Fibroblast of skin of back (primary cell): ENCODE results near the gene DPP4.

ENCODE experiments used
- DNase-seq: peaks from one replicate; pipeline ENCODE4 v3.0.0-alpha.2; 2013

DPP4 gene

DNA sequence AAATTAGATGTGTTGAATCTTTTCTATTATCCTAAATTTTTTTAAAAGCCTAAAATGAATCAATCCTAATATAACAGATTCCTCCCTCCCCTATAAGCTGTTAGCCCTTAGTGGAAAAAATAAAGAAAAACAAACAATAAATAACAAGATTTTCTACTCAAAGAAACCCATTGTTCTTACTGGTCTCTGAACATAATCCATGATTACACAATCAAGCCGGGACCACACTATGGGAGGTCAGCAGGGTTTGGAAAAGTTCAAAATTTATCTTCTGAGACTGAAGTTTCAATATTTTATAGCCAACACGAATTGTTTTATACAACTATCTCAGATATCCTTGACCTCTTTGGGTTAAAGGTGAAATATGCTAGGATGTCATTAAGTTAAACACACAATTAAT is 57.9 kb downstream of the DPP4 start:
- no peak for DNase-seq

DNA sequence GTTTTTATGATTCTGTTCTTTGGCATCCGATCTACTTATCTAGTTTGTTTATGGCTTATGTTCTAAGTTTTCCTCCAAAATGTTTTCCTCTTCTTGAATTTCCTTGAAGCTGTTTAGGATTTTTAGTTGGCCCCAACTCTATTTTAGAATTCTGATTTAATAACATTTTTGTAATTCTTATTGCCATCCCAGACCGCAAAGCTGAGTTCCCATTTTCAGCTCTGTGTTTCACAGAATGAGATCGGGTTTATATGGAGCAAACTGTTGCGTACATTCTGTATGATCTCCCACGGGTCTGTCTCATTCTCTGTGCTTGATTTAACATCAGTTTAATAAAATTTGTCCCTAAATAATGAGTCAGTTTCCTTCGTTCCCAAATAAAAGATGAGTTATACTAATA is 59.3 kb downstream of the DPP4 start:
- DNase-seq: no peak

DNA sequence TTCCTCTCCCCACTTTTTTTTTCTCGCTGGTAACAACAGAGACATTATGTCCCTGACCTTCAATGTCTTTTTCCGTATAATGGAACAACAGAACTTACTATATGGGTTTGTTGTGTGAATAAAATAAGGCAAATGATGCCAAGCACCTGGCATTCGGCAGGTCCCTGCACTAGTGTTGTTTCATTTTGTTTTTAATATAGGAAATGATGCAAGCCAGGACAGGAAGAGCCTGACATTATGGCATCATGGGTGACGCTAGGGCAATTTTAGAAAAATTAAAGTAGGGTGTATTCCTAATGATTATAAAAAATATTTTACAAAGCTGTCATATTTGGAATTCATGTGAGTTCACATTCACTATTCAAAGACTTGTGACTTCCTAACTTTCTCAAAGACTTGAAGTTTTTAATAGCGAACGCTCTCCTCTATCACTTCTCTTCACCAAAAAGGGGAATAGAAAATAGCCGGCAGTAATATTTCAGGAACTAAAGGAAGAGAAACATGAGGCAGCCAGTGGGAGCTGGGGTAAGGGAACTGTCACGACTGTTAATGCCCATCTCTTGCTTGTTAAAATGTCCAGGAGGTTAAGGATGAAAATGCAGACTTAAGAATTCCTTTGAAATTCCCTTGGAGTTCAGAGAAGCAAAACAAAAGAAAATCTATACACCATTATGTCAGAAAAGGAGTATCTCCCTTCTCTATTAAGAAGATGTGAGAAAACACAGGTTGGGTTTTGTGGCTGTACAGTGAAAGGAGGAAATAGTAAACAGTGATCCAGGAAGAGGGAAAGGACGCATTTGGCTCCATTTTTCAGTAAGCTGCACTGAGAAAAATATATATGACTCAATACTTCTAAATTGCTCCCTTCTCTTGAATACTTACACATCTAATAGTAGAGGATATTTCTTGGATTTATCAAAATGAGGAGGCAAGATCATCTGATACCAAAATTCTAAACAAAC is 60.2 kb downstream of the DPP4 start:
- DNase-seq: no peak

DNA sequence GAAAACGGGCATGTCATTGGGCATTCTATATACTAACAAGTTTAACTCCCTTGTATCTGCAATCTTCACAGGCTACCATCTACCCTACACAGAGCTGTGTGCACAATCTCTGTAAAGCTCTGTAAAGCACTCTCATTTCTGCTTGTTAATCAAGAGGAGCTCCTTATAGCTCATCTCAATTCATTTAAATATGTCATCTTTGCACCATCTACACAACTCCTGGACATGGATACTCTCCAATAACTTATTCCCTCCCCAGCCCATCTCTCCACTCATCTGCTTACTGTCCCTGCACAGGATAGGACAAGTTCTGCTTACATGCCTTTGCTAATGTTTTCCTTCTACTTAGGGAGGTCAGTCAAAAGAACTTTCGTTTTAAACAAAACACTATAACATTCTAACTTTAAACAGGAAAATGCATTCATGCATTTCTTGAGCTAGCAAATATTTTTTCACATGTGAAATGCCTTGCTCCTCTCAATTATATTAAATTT is 61.4 kb downstream of the DPP4 start:
- no peak for DNase-seq

DNA sequence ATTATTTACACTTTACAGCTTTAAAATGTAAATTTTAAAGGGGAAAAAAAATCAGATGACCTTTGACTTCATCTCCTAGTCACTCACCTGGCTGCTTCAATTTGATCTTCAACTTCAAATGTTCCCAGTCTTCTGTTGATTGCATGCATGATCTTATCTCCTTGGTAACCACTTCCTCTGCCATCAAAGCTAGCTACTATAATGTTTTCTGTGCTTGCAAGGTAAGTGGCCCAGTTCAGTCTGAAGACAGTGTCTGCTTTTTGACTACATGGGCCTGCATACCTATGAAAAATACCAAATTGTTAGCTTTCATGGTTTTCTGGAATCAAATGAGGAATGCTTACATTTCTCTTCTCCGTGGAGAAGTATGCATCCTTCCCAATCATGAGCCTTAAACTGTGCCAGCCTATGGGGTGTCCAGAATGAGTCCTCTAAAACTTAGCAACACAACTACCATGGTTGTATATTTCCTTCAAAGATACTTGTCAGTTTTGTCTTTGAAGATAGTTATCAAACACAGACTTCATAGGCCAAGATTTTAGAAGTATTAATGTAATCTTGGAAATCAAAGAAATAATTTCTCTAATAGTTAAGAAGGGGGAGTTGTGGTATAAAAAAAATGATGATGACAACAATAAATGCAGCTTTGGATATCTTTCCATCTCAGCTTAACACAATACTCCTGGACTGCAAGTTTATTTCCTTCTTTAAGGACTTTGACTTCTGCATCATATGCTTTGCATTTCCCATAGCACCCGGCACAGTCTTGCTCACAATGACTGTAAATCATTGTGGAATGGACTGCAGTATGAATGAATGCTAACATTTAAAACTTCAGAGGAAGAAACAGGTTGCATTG is 62.1 kb downstream of the DPP4 start:
- no peak for DNase-seq

DNA sequence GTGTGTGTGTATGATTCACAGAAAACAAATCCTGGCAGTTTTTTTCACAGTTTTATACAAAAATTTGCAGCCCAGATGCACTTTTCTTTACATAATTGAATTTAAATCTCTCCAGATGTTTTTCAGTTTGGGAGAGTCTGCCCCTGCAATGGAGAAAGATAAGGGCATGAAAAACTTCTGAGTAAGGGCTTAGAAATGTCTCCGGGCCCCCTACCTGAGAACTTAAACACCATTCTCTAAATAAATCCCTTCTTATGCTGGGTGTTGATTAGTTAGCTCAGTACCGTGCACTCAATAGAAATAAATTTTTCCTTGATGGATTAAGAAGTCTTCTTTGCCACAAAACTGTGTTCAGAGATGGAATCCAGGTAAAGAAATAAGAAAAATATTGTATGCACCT is 64.5 kb downstream of the DPP4 start:
- no peak for DNase-seq

DNA sequence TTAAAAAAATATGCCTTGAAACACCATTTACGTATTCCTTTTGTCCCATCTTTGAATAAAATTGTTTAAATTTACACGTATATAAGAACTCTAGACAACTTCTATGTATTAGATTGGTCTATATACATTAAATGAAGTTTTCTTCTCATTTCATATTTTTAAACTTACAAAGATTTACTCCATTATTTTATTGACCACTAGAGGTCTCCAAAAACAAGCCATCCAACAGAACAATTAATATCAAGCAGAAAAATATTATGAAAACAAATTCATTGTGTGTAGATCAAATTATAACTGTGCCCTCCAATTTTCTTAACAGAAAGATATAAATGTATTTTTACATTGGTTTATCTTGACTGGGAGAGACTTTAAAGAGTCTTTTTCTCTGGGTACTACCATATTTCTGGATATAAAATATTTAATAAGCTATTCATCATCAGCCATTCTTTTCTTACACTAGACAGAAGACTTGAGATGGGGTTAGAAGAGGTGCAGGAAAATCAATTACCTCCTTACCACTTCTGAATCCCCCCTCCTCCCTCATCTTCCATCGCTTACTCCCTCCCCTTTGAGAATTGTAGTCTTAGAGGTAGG is 66.5 kb downstream of the DPP4 start:
- DNase-seq: no peak

DNA sequence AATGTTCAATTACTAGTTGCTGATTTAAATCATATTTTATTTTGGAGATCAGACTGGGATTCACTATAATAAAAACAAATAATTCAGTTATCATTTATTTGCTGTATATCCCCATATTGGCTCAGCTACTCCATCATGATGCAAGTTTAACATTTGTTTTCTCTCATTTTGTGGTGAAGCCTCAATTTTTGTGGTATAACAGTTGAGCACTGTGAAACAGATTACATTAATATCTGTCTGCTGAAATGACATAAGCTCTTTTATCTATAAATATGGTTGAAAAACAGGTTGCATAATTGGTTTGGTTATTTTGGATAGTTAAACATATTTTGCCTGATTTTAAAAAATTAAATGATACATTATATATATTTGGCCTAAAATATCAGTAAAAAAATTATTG is 67.7 kb downstream of the DPP4 start:
- DNase-seq: no peak

DNA sequence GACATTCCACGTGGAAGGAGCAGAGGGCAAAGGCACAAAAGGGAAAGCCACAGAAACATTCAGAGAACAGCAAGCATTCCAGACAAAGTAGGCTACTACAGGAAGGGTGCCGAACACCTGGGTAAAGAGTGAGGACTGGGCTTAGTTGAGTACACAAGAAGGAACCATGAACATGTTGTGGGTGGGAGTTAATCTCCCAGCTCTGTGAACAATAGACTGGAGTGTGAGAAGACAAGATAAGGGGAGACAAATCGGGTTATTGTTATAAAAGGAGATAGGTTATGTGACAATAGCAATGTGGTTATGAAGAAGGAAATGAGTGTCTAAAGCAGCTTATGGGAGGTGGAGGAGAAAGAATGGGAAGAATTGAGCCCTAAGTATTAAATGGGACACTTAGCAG is 70.0 kb downstream of the DPP4 start:
- DNase-seq: no peak

DNA sequence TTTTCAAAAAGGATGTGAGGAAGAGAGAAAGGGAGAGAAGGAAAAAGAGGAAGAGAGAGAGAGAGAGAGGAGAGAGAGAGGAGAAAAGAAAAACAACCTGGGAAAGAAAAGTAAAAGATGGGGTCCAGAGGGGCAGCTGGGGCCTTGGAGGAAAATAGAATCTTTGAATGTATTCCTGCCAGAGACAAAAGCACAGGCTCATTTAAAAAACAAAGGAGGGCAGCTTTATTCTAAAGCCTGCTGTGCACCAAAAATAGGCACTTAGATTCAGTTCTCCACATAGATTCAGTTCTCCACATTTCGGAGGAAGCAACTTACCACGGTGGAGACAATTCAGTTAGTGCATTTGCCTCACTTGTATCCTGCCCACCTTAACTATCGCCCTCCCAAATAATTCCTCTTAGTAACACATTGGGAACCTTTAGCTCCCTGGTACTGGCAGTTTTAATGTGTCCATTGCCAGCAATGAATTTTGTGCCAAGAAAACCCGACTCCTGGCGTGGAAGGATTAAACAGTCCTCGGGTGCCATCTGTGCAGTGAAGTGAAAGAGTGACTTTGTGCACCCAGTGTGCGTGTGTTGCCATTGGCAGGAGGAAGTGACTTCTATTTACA is 71.3 kb downstream of the DPP4 start:
- DNase-seq: no peak

DNA sequence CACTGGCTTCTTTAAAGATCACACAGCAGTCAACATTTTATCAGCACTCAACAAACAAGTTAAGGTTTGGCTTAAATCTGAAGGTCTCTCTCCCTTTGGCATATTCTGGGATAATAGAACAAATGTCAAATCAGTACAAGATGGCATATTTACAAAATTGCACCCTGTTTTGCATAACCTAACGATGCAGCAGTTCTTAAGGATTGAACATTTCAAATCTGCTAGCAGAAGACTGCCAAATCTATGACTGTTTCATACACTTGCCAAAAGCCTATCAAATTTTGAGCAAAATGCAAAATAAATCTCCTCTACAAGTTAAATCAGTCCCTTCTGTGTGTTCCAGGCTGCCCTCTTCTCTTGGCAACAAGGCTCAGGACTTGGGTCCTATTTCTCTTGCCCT is 73.6 kb downstream of the DPP4 start:
- DNase-seq: no peak

DNA sequence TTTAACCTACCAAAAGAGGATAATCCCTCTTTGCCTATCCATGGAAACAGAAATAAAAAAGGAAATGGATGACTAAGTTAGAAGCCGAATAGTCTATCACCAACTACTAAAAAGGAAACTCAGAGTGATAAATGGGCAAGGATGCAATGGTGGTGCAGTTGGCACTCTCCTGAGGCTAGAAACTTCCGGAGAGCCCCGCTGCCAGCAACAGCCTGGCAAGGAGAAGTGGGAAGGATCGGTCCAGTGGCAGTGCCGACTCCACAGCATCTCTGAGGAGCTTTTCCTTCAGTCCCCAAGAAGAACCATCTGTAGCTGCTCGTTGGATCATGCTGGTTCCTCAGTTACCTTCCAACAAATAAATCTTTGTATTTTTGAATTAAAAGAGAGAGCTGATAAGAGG is 74.7 kb downstream of the DPP4 start:
- DNase-seq: no peak

DNA sequence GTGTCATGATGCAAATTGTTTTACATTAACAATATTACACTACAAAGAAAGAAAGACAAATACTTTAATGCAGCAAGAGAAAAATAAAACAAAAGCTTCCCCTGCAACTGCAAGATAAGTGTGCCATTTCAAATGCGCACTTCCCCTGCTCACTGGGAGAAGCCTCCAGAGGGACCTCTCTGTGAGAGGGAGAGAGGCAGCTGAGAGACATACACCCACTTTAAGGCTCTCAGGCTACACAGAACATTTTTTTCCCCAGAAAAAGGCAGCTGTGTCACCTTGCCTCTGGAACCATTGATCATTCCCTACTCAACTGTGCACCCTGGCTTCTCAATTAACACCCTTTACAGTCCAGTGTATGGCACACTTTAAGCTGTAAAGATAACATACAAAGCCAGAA is 75.2 kb downstream of the DPP4 start:
- no peak for DNase-seq

DNA sequence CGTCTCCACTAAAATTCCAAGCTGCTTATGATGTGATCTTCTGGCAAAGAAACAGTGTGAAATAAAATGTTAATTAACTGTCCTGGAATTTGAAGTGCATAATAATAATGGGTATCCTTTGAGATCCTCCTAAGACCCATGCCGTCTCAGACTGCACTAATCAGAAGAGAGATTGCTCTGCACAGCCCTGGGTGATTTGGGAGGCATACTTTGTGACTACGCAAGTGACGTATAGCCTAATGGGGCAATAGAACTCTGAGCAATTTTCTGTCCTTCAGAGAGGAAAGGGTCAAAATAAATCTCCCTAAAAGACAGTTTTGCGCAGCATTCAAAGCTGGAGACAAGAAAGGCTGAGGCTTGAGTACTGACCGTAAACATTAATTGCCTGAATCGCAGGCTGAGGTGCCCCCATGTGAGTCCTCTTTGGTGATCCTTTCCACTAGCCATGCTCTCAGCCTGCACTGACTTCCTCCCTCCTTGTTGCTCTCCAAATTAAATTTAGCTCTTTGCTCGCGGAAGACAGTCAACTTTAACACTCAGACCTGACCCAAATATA is 76.0 kb downstream of the DPP4 start:
- DNase-seq: no peak

DNA sequence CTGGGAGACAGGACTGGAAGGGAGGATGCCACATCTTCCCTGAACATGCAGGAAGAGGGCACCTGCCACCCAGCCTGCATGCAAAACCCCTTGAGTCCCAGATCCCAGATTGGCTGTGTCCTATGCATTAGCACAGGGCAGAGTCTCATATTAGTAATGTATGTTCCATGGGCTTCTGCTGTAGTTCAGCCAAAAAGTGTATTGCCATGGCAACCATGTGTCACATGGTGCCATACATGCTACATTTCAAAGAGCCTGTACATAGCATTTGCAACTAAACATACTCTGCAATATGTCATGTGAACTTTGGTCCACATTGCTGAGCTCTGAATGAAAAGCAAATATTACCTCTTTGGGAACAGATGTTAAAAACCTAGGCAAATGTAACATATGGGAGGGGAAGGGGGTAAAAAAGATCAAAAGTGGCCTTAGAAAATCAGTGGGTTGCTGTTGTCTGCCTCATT is 78.4 kb downstream of the DPP4 start:
- no peak for DNase-seq

DNA sequence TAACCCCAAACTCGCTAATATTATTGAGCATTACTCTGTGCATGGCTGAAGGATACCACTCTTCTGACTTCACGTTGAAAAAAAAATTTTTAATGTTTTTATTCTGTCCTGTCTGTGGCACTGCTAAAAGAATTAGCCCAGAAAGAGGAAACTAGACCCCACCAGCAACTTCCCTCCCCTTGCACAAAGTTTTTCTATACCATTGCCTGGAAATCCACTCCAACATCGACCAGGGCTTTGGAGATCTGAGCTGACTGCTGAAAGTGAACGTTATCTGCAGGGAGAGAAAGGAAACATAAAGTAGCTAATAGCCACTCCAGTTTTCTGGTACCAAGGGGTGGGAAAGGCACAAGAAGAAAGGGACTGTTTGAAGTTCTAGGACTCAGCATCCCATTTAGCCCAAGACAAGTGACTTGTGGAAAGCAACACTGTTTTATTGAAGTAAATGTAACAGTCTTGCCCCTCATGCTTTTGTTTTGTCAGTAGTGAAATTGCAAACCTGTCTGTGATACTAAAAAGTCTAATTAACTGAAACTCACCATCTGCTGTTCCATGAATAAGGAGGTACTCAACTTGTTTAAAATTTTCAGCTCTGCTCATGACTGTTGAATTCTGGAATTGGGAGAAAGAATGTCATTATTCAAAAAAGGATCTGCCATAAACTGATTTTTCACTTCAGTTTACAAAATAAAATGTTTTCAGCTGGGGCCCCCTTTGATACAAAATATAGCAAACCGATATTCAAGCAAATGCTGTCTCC is 79.1 kb downstream of the DPP4 start:
- no peak for DNase-seq

DNA sequence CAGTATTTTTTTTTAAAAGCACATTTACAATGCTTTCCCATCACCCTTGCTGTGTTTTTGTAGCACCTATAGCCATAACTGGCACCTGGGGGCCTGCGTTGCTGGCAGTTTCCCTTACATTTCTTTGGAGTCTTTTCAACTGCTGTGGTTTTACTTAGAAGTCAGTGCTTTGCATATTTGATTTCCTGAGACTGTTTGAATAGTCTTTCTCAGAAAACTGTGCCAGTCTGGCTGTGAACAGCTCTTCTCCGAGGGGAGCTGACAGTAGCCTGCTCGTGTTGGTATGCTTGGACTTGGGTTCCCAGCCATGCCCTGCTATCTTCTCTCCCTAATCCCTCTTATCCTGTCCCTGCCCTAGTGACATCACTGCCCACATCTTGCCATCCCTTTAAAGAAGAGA is 81.5 kb downstream of the DPP4 start:
- DNase-seq: peak; percentile 36

DNA sequence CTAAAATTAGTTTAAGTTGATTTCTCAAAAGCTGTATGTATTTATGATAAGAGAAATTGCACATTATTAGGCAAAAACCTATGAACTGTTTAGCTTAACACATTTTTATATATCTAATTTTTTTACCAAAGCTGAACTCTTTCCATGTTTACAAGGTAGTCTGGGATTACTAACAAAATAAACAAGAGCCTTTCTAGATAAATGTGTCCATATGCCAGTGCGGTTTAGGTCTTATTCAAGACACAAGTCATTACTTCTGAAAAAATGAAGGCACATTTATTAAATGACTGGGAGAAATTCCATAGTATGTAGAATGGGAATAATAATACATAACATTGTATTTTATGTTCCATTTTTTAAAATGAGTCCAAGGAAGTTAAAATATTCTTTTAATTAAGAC is 82.0 kb downstream of the DPP4 start:
- DNase-seq: no peak

DNA sequence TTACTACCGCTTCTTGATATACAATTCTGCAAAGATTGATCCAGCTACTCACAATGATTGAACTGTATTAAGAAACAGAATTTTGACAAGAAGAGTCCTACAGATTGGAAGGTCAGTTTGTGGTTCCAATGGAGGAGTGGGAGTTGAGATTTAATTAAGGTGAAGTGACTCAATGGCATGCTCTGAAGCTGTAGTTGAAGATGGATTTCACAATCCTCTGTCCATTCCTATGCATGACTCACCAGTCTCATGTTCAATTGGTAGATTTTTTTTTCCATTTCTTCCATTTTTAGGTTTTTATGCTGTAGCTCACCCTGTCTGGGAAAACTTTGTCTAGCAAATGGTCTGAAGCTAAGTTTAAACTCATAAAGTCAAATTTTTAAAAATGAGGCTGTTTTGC is 83.3 kb downstream of the DPP4 start:
- peak; percentile 84 for DNase-seq

DNA sequence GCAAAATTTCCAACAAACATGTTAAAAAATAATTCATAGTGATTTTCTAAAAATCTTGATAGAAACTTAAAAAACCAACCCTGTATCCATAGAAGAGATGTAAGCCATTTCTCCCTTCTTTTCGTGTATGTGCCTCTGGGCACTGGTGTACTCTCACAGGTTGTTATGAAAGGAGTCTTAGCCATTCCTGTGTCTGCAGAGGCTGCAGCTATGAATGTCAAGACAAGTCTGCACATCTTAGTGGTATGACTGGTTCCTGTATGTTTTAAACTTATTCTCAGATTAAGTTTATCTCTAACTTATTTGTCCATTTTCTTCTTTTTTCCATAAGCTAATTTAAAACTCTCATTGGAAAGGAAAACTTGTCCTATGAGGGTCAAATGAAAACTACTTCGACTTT is 84.0 kb downstream of the DPP4 start:
- no peak for DNase-seq

DNA sequence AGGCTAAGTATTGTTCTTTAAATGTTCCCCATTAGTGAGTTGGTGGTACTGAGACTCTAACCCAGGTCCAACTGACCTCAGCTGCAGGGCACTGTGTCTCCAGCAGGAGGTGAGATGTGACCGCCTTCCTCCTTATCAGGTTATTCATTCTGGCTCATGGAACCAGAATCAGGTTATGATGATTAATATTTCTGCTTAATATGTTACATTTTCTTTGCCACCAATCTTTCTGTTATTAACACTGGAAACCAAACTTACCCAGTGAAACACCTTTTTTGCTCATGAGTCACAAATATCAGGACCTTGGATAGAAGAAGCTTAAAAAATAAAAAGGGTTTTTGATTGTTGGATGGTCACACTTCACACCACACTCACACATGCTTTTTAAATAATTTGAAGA is 85.4 kb downstream of the DPP4 start:
- no peak for DNase-seq

DNA sequence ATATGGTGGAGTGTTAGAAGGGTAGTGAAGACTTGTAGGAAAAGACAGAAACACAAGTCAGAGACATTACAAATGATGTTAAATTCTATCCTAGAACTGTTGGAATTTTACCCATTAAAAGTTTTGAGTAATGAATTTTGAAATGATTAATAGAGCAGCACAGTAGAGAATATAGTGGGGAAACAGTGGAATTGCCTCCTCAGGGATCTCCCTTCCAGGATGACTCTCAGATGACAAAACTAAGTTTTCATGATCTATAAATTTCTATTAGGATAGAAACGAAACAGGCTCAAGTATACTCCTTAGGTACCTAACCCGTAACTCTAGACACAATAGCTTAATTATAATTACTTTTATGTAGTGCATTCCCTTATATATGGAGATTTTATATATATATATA is 86.7 kb downstream of the DPP4 start:
- DNase-seq: no peak
